GM21737 (cell line): ENCODE results near the gene SLC38A11.

ENCODE experiments used
- ATAC-seq: cut with Tn5 transposase; IDR thresholded peaks from one replicate; pipeline ENCODE4 v1.9.1; 2021; ENCODE audit warnings: mild to moderate bottlenecking, moderate library complexity; ENCODE audit not compliant: unreplicated experiment

The SLC38A11 gene

GRCh38 chr2:164972216-164972615 lies 16.9 kb upstream of the SLC38A11 start:
- ATAC-seq, result no peak

- ATAC-seq, result no peak
Observed at GRCh38 chr2:164969909-164970690, 14.8 kb upstream of the SLC38A11 start.

- no peak for ATAC-seq
Observed at GRCh38 chr2:164967781-164968228, 12.5 kb upstream of the SLC38A11 start.

DNA sequence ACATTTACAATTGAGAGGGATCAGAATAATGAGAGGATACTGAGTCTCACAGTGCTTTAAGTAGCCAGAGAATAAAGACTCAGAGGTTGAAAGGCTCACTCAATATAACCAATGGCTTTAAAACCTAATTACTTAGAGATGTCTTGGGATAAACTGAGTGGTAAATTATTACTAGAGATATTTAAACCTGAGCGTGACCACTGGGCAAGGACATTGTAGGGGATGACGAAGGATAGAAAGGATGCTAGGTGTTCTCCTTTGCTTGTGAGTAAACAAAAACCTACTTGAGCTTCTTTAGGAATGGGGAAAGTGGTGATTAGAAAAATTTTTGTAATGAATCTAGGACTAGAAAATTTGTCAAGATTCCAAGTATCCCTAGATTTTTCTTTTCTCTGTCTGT lies 12.0 kb upstream of the SLC38A11 start:
- ATAC-seq, result no peak

GRCh38 chr2:164964700-164965099 lies 9.4 kb upstream of the SLC38A11 start:
- ATAC-seq, result no peak

- no peak for ATAC-seq
Observed at GRCh38 chr2:164960159-164960558, 4.8 kb upstream of the SLC38A11 start.

GRCh38 chr2:164954186-164954585 lies 1.1 kb downstream of the SLC38A11 start:
- ATAC-seq, result no peak

DNA sequence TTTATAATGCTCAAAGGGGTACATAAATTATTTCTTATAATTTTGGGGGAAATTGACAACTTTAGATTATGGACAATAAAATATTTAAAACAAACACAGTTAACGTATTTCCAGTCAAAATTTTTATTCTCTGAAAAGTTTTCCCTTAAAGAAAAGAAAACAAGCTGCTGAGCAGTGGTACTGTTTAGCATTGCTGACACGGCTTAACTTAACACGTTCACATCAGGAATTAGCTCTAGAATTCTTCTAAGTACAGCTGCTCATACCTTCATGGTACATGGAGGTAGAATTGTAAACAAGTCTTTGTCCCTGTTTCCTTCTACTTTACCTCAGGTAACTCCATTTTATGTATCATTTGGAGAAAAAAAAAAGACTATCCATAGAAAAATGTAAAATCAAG lies 2.0 kb downstream of the SLC38A11 start:
- ATAC-seq, result no peak

DNA sequence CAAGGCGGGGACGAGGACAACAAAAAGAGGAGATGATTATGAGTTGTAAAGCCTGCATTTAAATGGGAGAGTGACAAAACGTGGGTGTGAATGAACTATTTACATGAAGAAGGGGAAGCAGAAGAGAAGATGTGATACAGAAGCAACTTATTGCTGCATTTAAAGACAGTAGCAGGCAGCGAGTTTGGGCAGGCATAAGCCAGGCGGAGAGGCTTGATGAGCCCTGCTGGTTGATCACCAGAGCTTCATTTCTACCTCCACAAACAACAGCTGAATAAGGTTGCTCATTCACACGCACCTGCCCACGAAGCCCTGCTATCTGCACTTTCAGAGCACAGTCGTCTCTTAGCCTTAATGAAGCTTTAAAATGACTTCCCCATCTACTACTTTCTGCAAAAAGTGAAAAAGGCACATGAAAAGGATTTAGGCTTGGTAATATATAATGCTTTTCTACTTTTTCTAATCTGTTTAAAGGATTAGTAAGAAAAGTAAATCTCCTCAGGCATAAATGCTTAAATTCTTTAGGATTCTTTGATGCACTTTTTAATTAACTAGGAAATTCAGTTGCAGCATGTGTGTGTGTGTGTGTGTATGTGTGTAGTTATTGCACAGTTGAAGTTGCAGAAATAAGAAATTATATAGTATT lies 3.1 kb downstream of the SLC38A11 start:
- no peak for ATAC-seq

- ATAC-seq, result no peak
Observed at GRCh38 chr2:164948540-164948939, 6.8 kb downstream of the SLC38A11 start.

GRCh38 chr2:164947281-164947680 lies 8.0 kb downstream of the SLC38A11 start:
- ATAC-seq, result no peak

- ATAC-seq, result no peak
Observed at GRCh38 chr2:164943289-164943688, 12.0 kb downstream of the SLC38A11 start.

DNA sequence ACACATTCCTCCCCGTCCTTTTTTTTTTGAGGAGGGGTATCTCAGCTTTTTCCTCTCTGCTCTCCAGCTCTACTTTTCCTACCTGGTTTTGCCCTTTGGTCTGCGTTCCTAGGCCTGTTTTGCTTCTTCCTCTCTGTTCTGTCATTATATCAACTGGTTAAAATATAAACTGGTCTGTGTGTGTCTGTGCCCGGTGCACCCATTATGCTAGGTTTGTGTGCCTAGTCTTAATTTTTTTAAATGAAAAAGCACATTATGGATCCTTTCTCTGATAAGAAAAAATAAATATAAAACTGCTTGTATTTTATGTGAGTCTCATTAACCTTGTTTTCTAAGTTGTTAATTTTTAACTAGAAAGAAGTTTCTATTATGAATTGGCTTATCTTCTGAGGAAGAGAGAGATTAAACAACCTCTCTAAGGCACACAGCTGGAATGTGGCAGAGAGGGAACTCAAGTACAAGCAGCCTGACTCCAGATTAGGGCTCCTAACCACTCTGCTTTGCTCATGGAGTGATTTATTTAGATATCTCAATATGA lies 17.4 kb downstream of the SLC38A11 start:
- no peak for ATAC-seq

DNA sequence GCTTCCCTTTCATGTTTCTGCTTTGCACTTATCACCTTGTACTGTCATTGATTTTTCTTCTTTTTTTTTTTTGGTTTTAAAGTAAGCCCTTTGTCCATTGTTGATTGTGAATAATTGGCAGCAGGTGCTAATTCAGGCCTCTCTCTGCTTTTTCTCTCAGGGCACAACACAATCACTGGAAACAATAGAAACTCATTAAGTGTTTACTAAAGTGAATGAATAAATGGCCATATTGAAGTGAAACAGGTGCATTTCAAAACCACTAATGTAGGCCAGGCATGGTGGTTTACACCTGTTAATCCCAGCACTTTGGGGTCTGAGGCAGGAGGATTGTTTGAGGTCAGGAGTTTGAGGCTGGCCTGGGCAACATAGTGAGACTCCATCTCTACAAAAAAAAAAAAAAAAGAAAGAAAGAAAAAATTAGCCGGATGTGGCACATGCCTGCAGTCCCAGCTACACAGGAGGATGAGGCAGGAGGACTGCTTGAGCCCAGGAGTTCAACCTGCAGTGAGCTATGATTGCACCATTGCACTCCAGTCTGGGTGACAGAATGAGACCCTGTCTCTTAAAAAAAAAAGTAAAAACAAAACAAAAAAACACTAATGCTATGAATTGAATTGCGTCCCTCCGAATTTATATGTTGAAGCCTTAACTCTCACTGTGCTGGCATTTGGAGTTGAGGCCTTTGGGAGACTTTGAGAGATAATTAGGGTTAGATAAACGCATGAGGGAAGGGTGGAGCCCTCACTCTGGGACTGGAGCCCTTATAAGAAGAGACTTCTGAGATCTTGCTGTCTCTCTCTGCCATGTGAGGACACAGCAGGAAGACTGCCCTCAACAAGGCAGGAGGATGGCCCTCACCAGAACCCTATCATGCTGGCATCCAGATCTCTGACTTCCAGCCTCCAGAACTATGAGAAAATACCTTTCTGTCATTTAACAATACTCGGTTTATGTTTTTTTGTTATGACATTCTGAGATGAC lies 19.9 kb downstream of the SLC38A11 start:
- ATAC-seq, result no peak

- no peak for ATAC-seq
Observed at GRCh38 chr2:164934401-164935117, 20.8 kb downstream of the SLC38A11 start.

- ATAC-seq, result no peak
Observed at GRCh38 chr2:164933671-164934189, 21.6 kb downstream of the SLC38A11 start.

- no peak for ATAC-seq
Observed at GRCh38 chr2:164932377-164932776, 22.9 kb downstream of the SLC38A11 start.

- no peak for ATAC-seq
Observed at GRCh38 chr2:164928101-164928673, 27.1 kb downstream of the SLC38A11 start.

GRCh38 chr2:164922134-164922533 lies 33.2 kb downstream of the SLC38A11 start:
- no peak for ATAC-seq

DNA sequence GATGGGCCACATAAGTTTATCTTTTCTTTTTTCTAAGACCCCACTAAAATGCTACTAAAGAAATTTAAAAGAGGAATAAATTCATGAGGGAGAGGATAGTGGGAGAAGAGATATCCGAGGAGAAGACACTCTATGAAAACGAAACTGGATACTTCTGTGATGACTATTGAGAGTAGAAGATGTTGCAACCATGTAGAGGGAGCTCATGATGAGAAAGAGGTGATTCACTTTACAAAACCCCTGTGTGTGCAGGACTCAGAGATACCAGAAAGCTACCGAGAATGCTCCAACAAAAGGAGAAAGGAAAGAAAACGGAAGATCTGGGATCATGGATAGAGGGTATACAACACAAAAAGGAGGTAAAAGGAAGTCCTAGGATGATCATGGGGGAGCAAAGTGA lies 34.9 kb downstream of the SLC38A11 start:
- no peak for ATAC-seq
